ENCODE data around the gene SERPINB2.
"Not testable (repeated sequence)": the region's sequence is repeated elsewhere in the genome, so short reads cannot be mapped to it uniquely, and the experiment has no call there.

SERPINB2 gene

DNA sequence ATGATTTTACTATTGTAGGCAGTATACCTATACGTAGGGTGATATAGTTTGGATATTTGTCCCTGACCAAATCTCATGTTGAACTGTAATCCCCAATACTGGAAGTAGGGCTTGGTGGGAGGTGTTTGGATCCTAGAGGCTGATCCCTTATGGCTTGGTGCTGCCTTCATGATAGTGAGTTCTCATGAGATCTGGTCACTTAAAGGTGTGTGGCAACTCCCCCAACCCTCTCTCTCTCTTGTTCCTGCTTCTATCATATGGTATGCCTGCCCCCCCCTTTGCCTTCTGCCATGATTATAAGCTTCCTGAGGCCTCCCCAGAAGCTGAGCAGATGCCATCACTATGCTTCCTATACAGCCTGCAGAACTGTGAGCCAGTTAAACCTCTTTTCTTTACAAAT lies 18.6 kb downstream of the SERPINB2 start:
- 90% methylated on average over 1 of the region's 1 CpG for WGBS
- Histone ChIP-seq H3K36me3 (ENCODE audit: insufficient read depth, low read length) (no peaks in the 10 kb centered on the region), H3K4me3 (ENCODE audit: low read length) (no peak overlapping the region), H3K27ac (ENCODE audit: low read depth, low read length) (no peak overlapping the region), H3K27me3 (ENCODE audit: insufficient read depth, low read length) (no peaks in the 10 kb centered on the region), H3K4me1 (ENCODE audit: insufficient read depth, low read length) (no peaks in the 10 kb centered on the region; the same call in 1 of the 2 replicates), H3K9me3 (ENCODE audit: insufficient read depth, low read depth, low read length) (no peaks in the 10 kb centered on the region), H3K9ac (ENCODE audit: low read depth, low read length) (no peak overlapping the region)

DNA sequence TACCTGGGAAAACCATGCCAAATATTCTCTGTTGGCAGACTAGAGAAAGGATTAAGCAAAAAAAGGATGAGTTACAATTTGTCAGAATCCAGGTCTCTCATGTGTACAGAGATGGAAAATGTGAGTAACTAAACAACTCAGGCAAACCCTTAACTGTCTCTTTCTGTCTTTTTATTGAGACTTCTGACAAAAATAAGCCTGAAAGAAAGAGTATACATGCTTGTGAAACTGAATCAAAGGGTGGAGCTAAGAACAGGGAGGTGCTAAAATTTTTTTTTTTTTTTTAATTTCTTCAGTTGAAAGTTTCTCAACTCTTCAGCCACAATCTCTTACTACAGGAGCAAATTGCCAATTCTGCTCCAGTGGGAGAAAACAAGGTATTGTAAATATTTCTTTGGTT lies 20.2 kb downstream of the SERPINB2 start, which contains the start of gene SERPINB10:
SERPINB10 (plus strand) TSS at position 295 of the 400 bp plus-strand sequence. CDS start 7,553 bp downstream, outside the sequence.
- H3K4me1 ChIP-seq (ENCODE audit: insufficient read depth, low read length): no peaks in the 10 kb centered on the region; the same call in 1 of the 2 replicates
- H3K4me3 ChIP-seq (ENCODE audit: low read length): no peak within 1 kb of the TSS
- no peaks in the 10 kb centered on the region for H3K27me3 ChIP-seq (ENCODE audit: insufficient read depth, low read length)
- H3K9me3 ChIP-seq (ENCODE audit: insufficient read depth, low read depth, low read length): no peaks in the 10 kb centered on the region
- no peaks in the 10 kb centered on the region for H3K36me3 ChIP-seq (ENCODE audit: insufficient read depth, low read length)
- H3K9ac ChIP-seq (ENCODE audit: low read depth, low read length): no peak within 1 kb of the TSS
- no peak within 1 kb of the TSS for H3K27ac ChIP-seq (ENCODE audit: low read depth, low read length)

DNA sequence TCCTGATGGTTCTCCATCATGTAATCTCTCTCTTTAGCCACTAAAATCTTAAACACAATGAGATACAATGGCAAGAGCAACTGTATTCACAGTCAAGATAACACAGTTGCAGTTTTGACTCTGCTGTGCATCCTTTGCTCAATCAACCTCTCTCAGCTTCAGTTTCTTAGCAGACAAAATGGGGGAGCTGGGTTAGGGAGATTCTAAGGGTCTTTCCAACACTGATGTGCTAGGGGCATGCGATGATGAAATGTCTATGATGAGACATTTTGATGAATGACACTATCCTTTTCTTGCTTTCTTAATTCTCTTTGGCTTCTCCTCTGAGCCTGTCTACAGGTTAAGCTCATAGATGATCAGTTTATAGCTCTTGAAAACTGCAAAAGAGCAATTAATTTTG lies 21.4 kb downstream of the SERPINB2 start:
- Histone ChIP-seq H3K4me1 (ENCODE audit: insufficient read depth, low read length) (no peaks in the 10 kb centered on the region; the same call in 1 of the 2 replicates), H3K27ac (ENCODE audit: low read depth, low read length) (no peak overlapping the region), H3K27me3 (ENCODE audit: insufficient read depth, low read length) (no peaks in the 10 kb centered on the region), H3K9me3 (ENCODE audit: insufficient read depth, low read depth, low read length) (no peaks in the 10 kb centered on the region), H3K36me3 (ENCODE audit: insufficient read depth, low read length) (no peaks in the 10 kb centered on the region), H3K9ac (ENCODE audit: low read depth, low read length) (no peak overlapping the region), H3K4me3 (ENCODE audit: low read length) (no peak overlapping the region)
- WGBS: 100% methylated on average over 1 of the region's 1 CpG

DNA sequence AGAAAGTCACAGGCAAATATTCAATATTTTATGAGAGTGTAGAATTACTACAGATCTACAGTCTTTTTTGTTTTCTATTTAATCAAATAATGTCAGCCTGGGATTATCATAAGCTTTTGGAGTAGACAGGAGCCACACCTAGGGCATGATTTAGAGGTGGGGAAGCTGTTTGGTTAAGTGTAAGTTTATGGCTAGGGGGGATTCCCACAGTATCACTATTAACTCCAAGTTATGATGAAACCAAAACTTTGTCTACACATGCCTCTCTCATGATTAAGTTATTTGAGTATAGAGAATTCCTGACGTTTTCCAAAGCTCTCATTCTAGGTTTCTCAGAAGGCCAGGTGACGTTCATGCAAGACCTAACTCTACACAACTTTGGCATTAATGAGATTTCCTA lies 22.4 kb downstream of the SERPINB2 start:
- no CpG with 5 or more reads among the region's 2 CpGs for WGBS
- Histone ChIP-seq H3K27me3 (ENCODE audit: insufficient read depth, low read length) (no peaks in the 10 kb centered on the region), H3K9ac (ENCODE audit: low read depth, low read length) (no peak overlapping the region), H3K4me3 (ENCODE audit: low read length) (no peak overlapping the region), H3K9me3 (ENCODE audit: insufficient read depth, low read depth, low read length) (no peaks in the 10 kb centered on the region), H3K27ac (ENCODE audit: low read depth, low read length) (no peak overlapping the region), H3K4me1 (ENCODE audit: insufficient read depth, low read length) (no peaks in the 10 kb centered on the region; the same call in 1 of the 2 replicates), H3K36me3 (ENCODE audit: insufficient read depth, low read length) (no peaks in the 10 kb centered on the region)

- Histone ChIP-seq H3K4me1 (ENCODE audit: insufficient read depth, low read length) (no peaks in the 10 kb centered on the region), H3K4me3 (ENCODE audit: low read length) (no peak overlapping the region), H3K9me3 (ENCODE audit: insufficient read depth, low read depth, low read length) (no peaks in the 10 kb centered on the region), H3K27ac (ENCODE audit: low read depth, low read length) (no peak overlapping the region), H3K9ac (ENCODE audit: low read depth, low read length) (no peak overlapping the region), H3K36me3 (ENCODE audit: insufficient read depth, low read length) (no peaks in the 10 kb centered on the region), H3K27me3 (ENCODE audit: insufficient read depth, low read length) (no peaks in the 10 kb centered on the region)
- 98% methylated on average over 5 of the region's 5 CpGs for WGBS
Observed at GRCh38 chr18:63917817-63918216, 30.3 kb downstream of the SERPINB2 start.

DNA sequence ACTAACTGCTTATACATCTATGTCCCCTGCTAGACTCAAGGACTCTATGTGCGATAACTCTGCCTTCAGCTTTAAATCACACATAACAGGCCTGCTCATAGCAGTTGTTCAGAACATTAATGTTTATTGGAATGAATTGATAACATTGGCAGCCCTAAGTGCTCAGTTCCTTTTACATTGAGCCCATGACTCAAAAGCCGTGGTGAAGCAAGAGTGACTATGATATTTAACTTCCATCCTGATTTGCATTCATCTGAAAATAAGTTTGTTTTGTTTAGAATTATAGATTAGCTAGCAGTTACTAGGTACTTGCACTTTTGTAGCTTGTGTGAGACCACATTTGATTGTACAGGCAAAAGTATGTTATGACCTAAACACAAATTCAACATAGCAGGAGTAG lies 34.5 kb downstream of the SERPINB2 start:
- no peak overlapping the region for H3K9ac ChIP-seq (ENCODE audit: low read depth, low read length)
- H3K4me1 ChIP-seq (ENCODE audit: insufficient read depth, low read length): no peaks in the 10 kb centered on the region
- H3K36me3 ChIP-seq (ENCODE audit: insufficient read depth, low read length): no peaks in the 10 kb centered on the region
- H3K4me3 ChIP-seq (ENCODE audit: low read length): no peak overlapping the region
- H3K27ac ChIP-seq (ENCODE audit: low read depth, low read length): no peak overlapping the region
- no peaks in the 10 kb centered on the region for H3K27me3 ChIP-seq (ENCODE audit: insufficient read depth, low read length)
- no peaks in the 10 kb centered on the region for H3K9me3 ChIP-seq (ENCODE audit: insufficient read depth, low read depth, low read length)
- 96% methylated on average over 2 of the region's 2 CpGs for WGBS

DNA sequence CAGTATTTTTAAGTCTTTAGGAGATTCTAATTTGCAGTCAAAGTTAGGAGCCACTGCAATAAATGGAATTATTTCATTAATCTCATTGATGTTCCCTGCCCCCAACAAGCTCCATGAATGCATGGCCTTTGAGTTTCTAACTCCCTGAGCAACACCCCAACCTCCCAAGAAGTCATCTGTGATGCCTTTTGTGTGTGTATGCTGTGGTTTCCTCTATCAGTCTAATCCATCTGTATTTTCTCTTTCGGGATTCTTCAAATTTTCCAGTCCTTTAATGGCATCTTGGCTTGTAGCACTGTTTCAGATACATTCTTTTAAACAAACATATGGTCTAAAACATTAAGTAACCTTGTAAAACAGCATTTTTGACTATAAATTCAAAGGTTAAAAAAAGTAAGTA lies 37.0 kb downstream of the SERPINB2 start:
- Histone ChIP-seq H3K4me3 (ENCODE audit: low read length) (no peak overlapping the region), H3K36me3 (ENCODE audit: insufficient read depth, low read length) (no peaks in the 10 kb centered on the region), H3K27me3 (ENCODE audit: insufficient read depth, low read length) (no peaks in the 10 kb centered on the region), H3K9me3 (ENCODE audit: insufficient read depth, low read depth, low read length) (no peaks in the 10 kb centered on the region), H3K27ac (ENCODE audit: low read depth, low read length) (no peak overlapping the region), H3K9ac (ENCODE audit: low read depth, low read length) (no peak overlapping the region), H3K4me1 (ENCODE audit: insufficient read depth, low read length) (no peaks in the 10 kb centered on the region)
- 100% methylated on average over 1 of the region's 1 CpG for WGBS

GRCh38 chr18:63928331-63928730 lies 40.8 kb downstream of the SERPINB2 start:
- Histone ChIP-seq H3K9ac (ENCODE audit: low read depth, low read length) (no peak overlapping the region), H3K4me1 (ENCODE audit: insufficient read depth, low read length) (no peaks in the 10 kb centered on the region), H3K9me3 (ENCODE audit: insufficient read depth, low read depth, low read length) (no peaks in the 10 kb centered on the region), H3K27ac (ENCODE audit: low read depth, low read length) (no peak overlapping the region), H3K36me3 (ENCODE audit: insufficient read depth, low read length) (no peaks in the 10 kb centered on the region), H3K27me3 (ENCODE audit: insufficient read depth, low read length) (peaks cover 4% of the 10 kb centered on the region; the same call in 1 of the 2 replicates), H3K4me3 (ENCODE audit: low read length) (no peak overlapping the region)
- 92% methylated on average over 7 of the region's 8 CpGs for WGBS

DNA sequence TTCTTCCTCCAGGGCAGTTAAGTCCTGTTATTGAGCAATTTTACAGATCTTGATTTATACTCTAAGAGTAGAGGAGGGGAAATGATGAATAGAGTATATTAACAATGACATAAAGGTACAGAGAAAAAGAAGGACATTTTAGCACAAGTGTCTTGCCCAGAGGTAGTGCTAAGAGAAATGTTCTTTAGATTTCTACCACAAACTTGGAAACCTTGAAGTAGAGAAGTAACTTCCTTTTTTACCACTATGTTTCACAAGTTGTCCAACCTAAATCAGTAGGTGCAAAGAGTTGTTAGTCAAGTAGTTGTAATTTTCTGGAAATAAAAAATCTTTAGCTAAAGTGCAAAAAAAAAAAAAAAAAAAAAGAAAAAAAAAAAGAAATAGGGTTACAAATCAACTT lies 41.9 kb downstream of the SERPINB2 start:
- not testable (repeated sequence) for H3K4me3 ChIP-seq (ENCODE audit: low read length); H3K9me3 ChIP-seq (ENCODE audit: insufficient read depth, low read depth, low read length); H3K27ac ChIP-seq (ENCODE audit: low read depth, low read length); H3K36me3 ChIP-seq (ENCODE audit: insufficient read depth, low read length); H3K4me1 ChIP-seq (ENCODE audit: insufficient read depth, low read length); H3K9ac ChIP-seq (ENCODE audit: low read depth, low read length); H3K27me3 ChIP-seq (ENCODE audit: insufficient read depth, low read length)

GRCh38 chr18:63930773-63931354 lies 43.4 kb downstream of the SERPINB2 start:
- no peaks in the 10 kb centered on the region for H3K4me1 ChIP-seq (ENCODE audit: insufficient read depth, low read length)
- no peaks in the 10 kb centered on the region for H3K9me3 ChIP-seq (ENCODE audit: insufficient read depth, low read depth, low read length)
- H3K36me3 ChIP-seq (ENCODE audit: insufficient read depth, low read length): no peaks in the 10 kb centered on the region
- H3K27ac ChIP-seq (ENCODE audit: low read depth, low read length): no peak overlapping the region
- no peak overlapping the region for H3K4me3 ChIP-seq (ENCODE audit: low read length)
- no peak overlapping the region for H3K9ac ChIP-seq (ENCODE audit: low read depth, low read length)
- H3K27me3 ChIP-seq (ENCODE audit: insufficient read depth, low read length): peaks cover 19% of the 10 kb centered on the region
- 93% methylated on average over 3 of the region's 3 CpGs for WGBS

DNA sequence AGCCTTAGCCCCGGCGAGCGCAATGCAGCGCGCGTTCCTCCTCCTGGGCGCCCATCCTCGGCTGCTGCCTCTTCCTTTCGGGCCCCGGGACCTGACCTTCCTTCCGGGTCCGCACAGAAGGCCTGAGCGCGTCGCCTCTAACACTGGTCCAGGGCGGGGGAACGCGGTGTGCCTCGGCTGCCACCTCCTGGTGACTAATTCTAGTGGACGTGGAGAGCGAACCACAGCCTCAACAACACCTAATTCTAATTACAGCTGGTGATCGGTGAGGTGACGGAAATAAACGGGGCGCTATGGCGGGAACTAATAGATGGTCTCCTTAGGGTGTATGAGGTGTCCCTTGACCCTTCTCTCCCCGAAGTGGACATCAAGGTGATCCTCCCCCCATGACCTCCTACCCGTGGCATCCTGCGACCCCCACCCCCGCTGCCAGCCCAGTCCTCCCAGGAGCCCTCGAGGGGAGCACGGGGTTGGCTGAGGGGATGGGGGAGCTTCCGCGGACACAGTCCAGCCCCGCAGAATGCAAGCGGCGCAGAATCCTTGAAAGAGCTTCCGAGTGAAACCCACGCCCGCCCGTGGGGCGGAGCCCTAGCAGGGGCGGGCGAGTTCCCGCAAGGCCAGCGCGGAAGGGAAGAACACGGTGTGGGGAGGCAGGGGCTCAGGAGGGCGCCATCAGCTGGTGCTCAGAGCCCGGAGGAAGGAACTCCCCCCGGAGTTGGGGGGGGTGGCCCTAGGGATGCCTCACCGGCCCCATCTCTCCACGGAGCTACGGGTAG lies 48.8 kb downstream of the SERPINB2 start:
- no peaks in the 10 kb centered on the region for H3K4me1 ChIP-seq (ENCODE audit: insufficient read depth, low read length)
- H3K27me3 ChIP-seq (ENCODE audit: insufficient read depth, low read length): peaks cover 46% of the 10 kb centered on the region
- H3K27ac ChIP-seq (ENCODE audit: low read depth, low read length): no peak overlapping the region
- H3K4me3 ChIP-seq (ENCODE audit: low read length): peak overlapping the region; percentile 65
- H3K36me3 ChIP-seq (ENCODE audit: insufficient read depth, low read length): no peaks in the 10 kb centered on the region
- 5% methylated on average over 46 of the region's 54 CpGs for WGBS
- no peaks in the 10 kb centered on the region for H3K9me3 ChIP-seq (ENCODE audit: insufficient read depth, low read depth, low read length)
- H3K9ac ChIP-seq (ENCODE audit: low read depth, low read length): no peak overlapping the region; the same call in 1 of the 2 replicates

All from HUES64 (cell line).